K562 (cell line): ENCODE results near the gene LMX1B. TPM values are rescaled to one million over a fixed set of nuclear protein-coding genes. Genes with fewer than 3 reads are reported as not detected.

Source experiments
- BCOR ChIP-seq: fragments of 450-650 bp; IDR thresholded peaks from 2 replicates; pipeline ENCODE4 v1.6.1; 2016
- CBX1 ChIP-seq: sonication (generic); IDR thresholded peaks from 2 replicates; pipeline ENCODE4 v1.6.1; 2016; ENCODE audit warnings: antibody characterized with exemption, low read depth, mild to moderate bottlenecking
- FOSL1 ChIP-seq: fragments of 200-800 bp; sonication (Bioruptor generic); conservative IDR thresholded peaks from 2 replicates; pipeline ENCODE4 v1.6.1; 2016; ENCODE audit warnings: missing genetic modification characterization, missing compliant biosample characterization
- HDAC6 ChIP-seq: IDR thresholded peaks from 2 replicates; pipeline ENCODE4 v1.6.1; 2012; ENCODE audit warnings: low read depth, mild to moderate bottlenecking, control low read depth, inconsistent platforms, low read length, moderate library complexity
- MEF2A ChIP-seq: IDR thresholded peaks from 2 replicates; pipeline ENCODE4 v1.6.1; 2011; ENCODE audit warnings: low read depth, mild to moderate bottlenecking, low read length, moderate library complexity; ENCODE audit not compliant: control insufficient read depth
- MIER1 ChIP-seq: fragments of 450-650 bp; IDR thresholded peaks from 2 replicates; pipeline ENCODE4 v1.6.1; 2016; ENCODE audit warnings: antibody characterized with exemption, mild to moderate bottlenecking, low read depth
- NR4A1 ChIP-seq, 2 experiments: fragments of 250-450 bp in 1 of 2; fragments of 450-650 bp in 1 of 2; sonication (Bioruptor Pico) in 1 of 2; IDR thresholded peaks; 2 replicates each; pipeline versions ENCODE4 v1.4.0 to v1.6.1; 2016 to 2020; ENCODE audit warnings: mild to moderate bottlenecking in 2 of 2, missing compliant biosample characterization in 1 of 2, missing genetic modification characterization in 1 of 2, moderate library complexity in 1 of 2
- NUFIP1 ChIP-seq: fragments of 450-650 bp; IDR thresholded peaks from 2 replicates; pipeline ENCODE4 v1.6.1; 2018; ENCODE audit not compliant: partially characterized antibody
- RBM25 ChIP-seq: fragments of 200-400 bp; formaldehyde crosslinking; IDR thresholded peaks from 2 replicates; pipeline ENCODE4 v1.6.1; 2018; ENCODE audit warnings: low read length, low read depth, moderate library complexity; ENCODE audit not compliant: severe bottlenecking
- SIN3A ChIP-seq, 2 experiments: fragments of 150-350 bp in 1 of 2; IDR thresholded peaks; 2 replicates each; pipeline ENCODE4 v1.6.1; 2011 to 2016; ENCODE audit warnings: borderline replicate concordance in 2 of 2, low read depth in 2 of 2, low read length in 2 of 2, mild to moderate bottlenecking in 2 of 2, moderate library complexity in 2 of 2; ENCODE audit not compliant: control insufficient read depth in 1 of 2
- SLC30A9 ChIP-seq: fragments of 250-450 bp; sonication (Bioruptor Pico); IDR thresholded peaks from 2 replicates; pipeline ENCODE4 v1.8.0; 2022; ENCODE audit warnings: mild to moderate bottlenecking, moderate library complexity
- SMAD4 ChIP-seq: fragments of 250-450 bp; sonication (Bioruptor Pico); conservative IDR thresholded peaks from 2 replicates; pipeline ENCODE4 v1.8.0; 2021; ENCODE audit warnings: inconsistent platforms, mild to moderate bottlenecking, moderate library complexity
- SMARCA4 ChIP-seq: fragments of 450-650 bp; IDR thresholded peaks from 2 replicates; pipeline ENCODE4 v1.6.1; 2016
- TAL1 ChIP-seq: fragments of 450-650 bp; IDR thresholded peaks from 2 replicates; pipeline ENCODE4 v1.6.1; 2016; ENCODE audit warnings: mild to moderate bottlenecking
- ZNF311 ChIP-seq: fragments of 250-450 bp; sonication (Bioruptor Pico); IDR thresholded peaks from 2 replicates; pipeline ENCODE4 v1.4.0; 2020; ENCODE audit warnings: mild to moderate bottlenecking, moderate library complexity
- polyA plus RNA-seq, 8 experiments: library from polyadenylated mRNA; depleted of rRNA in 4 of 8; stranded (reverse) in 5 of 8; unstranded in 3 of 8; fragments of >200 nt; fragmentation: Nextera tagmentation in 2 of 8; fragmentation: Illumina TruSeq in 1 of 8; extraction: Ambion mirVana in 2 of 8; extraction: Trizol in 1 of 8; gene quantifications; 2 replicates each; pipeline versions ENCODE4 v1.2.1 to v1.2.3, GENCODE V29; 2011 to 2014; ENCODE audit warnings: inconsistent platforms in 1 of 8, missing spikeins in 1 of 8
- total RNA-seq, 7 experiments: library from RNA; depleted of rRNA in 6 of 7; stranded (reverse); fragments of >200 nt in 6 of 7; fragmentation: Illumina TruSeq in 2 of 7; extraction: Trizol in 2 of 7; gene quantifications; 2 replicates each; pipeline versions ENCODE4 v1.2.1 to v1.2.3, GENCODE V29; 2011 to 2021; ENCODE audit warnings: low replicate concordance in 1 of 7
- TF ChIP-seq, protein P1 (sequence below): IDR thresholded peaks from 3 replicates; pipeline ENCODE4 v1.6.1; 2011; ENCODE audit warnings: borderline replicate concordance, mild to moderate bottlenecking; ENCODE audit not compliant: insufficient read length, insufficient read depth
- TF ChIP-seq, protein P2 (sequence below), 2 experiments: IDR thresholded peaks in 1 of 2; conservative IDR thresholded peaks in 1 of 2; 2 replicates each; pipeline ENCODE4 v1.6.1; 2016; ENCODE audit warnings: low read depth in 2 of 2, mild to moderate bottlenecking in 1 of 2, missing compliant biosample characterization in 1 of 2, missing genetic modification characterization in 1 of 2, moderate library complexity in 1 of 2
- TF ChIP-seq, protein P3 (sequence below): fragments of 450-650 bp; formaldehyde crosslinking; conservative IDR thresholded peaks from 2 replicates; pipeline ENCODE4 v1.4.0; 2022; ENCODE audit warnings: mild to moderate bottlenecking, missing genetic modification characterization
- TF ChIP-seq, protein P4 (sequence below): fragments of 450-650 bp; formaldehyde crosslinking; IDR thresholded peaks from 2 replicates; pipeline ENCODE4 v1.4.0; 2020; ENCODE audit warnings: mild to moderate bottlenecking

LMX1B gene
- total and polyA plus RNA-seq, 9 of the 15 experiments (the other 6 are each of a cell fraction or from before 2014, with no cell fraction given), result not detected

DNA sequence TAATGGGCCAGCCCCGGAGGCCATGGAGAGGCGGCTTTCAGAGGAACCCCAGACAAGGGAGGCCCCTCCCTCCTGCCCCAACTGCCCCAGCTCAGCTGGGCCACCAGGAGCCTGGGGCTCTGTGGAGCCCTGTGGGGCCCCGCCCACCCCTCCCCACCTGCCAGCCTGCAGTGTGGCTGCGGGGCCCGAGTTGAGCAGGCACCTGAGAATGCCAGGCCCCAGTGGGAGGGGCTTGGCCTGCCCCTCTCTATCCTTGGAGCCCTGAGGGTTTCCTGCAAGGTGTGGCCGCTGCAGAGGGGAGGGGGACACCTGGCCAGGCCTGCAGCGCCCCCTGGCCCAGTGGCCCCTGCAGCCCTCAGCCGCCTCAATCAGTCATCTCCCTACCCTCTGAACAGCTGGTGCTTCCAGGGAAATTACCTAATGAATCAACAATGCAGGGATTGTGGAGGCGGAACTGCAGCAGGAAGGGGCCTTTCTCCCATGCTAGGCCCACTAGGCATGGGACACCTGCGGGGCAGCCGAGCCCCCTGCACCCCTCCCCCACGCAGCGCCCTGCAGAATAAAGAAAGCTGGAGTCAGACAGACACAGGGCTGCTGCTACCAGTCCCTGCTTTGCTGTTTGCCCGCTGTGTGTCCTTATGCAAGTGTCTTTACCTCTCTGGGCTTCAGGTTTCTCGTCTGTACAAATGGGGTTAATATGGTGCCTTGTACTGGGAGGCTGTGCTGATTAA lies 48.0 kb downstream of the LMX1B start (continued):
- TF ChIP-seq, protein P1, sequence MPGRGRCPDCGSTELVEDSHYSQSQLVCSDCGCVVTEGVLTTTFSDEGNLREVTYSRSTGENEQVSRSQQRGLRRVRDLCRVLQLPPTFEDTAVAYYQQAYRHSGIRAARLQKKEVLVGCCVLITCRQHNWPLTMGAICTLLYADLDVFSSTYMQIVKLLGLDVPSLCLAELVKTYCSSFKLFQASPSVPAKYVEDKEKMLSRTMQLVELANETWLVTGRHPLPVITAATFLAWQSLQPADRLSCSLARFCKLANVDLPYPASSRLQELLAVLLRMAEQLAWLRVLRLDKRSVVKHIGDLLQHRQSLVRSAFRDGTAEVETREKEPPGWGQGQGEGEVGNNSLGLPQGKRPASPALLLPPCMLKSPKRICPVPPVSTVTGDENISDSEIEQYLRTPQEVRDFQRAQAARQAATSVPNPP, result no peak
- TF ChIP-seq, protein P2, sequence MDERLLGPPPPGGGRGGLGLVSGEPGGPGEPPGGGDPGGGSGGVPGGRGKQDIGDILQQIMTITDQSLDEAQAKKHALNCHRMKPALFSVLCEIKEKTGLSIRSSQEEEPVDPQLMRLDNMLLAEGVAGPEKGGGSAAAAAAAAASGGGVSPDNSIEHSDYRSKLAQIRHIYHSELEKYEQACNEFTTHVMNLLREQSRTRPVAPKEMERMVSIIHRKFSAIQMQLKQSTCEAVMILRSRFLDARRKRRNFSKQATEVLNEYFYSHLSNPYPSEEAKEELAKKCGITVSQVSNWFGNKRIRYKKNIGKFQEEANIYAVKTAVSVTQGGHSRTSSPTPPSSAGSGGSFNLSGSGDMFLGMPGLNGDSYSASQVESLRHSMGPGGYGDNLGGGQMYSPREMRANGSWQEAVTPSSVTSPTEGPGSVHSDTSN (CRISPR knock-in tag; IDR thresholded peaks at IDR 0.05; ENCODE audit: low read depth), result no peak
- TF ChIP-seq, protein P2 (tag; conservative IDR thresholded peaks at IDR 0.05; ENCODE audit: low read depth), result no peak
- TF ChIP-seq TAL1 (no peak), SMARCA4 (no peak), HDAC6 (no peak), ZNF311 (no peak), SLC30A9 (CRISPR knock-in tag) (no peak), SIN3A (IDR thresholded peaks at IDR 0.05; ENCODE audit: borderline replicate concordance in 2 of 2, control insufficient read depth in 1 of 2, low read depth in 2 of 2, low read length in 2 of 2) (no peak), NR4A1 (CRISPR knock-in tag; IDR thresholded peaks at IDR 0.05) (no peak), NR4A1 (tag; IDR thresholded peaks at IDR 0.05) (no peak), BCOR (peak; percentile 58), NUFIP1 (no peak), SMAD4 (CRISPR knock-in tag) (no peak), CBX1 (no peak), MEF2A (no peak), MIER1 (no peak), FOSL1 (tag) (no peak), RBM25 (peak; percentile 84)
- TF ChIP-seq, protein P3, sequence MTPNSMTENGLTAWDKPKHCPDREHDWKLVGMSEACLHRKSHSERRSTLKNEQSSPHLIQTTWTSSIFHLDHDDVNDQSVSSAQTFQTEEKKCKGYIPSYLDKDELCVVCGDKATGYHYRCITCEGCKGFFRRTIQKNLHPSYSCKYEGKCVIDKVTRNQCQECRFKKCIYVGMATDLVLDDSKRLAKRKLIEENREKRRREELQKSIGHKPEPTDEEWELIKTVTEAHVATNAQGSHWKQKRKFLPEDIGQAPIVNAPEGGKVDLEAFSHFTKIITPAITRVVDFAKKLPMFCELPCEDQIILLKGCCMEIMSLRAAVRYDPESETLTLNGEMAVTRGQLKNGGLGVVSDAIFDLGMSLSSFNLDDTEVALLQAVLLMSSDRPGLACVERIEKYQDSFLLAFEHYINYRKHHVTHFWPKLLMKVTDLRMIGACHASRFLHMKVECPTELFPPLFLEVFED (CRISPR knock-in tag), result no peak
- TF ChIP-seq, protein P4, sequence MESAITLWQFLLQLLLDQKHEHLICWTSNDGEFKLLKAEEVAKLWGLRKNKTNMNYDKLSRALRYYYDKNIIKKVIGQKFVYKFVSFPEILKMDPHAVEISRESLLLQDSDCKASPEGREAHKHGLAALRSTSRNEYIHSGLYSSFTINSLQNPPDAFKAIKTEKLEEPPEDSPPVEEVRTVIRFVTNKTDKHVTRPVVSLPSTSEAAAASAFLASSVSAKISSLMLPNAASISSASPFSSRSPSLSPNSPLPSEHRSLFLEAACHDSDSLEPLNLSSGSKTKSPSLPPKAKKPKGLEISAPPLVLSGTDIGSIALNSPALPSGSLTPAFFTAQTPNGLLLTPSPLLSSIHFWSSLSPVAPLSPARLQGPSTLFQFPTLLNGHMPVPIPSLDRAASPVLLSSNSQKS (CRISPR knock-in tag), result no peak
